ENCODE data around the gene AMOT.

Gene AMOT

DNA sequence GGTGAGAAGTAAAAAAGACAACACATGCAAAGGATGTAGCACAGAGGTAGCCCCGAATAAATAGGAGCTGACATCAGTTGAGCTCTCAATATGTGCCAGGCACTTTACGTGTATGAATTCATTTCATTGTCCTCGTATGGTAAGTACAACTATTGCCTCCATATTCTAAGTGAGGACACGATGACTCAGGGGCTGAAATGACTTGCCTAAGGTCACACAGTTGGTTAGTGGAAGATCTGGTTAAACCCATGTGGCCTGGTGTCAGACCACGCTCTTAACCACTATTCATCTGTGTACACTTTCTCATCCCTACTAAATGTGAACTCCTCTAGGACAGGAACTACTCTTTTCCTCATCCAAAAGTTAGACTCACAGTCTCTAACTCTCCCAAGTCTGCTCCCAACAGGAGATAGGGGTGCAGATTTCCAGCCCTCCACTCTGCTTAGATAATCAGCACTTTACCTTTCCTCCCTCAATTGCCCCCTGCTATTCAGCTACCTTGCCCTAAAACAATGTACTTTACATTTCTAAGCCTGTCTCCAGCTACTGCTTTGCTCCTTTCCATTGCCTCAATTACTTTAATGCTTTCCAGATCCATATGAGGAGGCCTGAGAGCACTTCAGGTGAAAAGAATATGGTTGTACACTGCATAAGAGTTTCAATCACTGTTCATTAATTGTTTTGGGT is 102.1 kb downstream of the AMOT start:
- no peak for DNase-seq (ENCODE audit: low read depth)

- no peak for DNase-seq (ENCODE audit: low read depth)
These were observed 104.3 kb downstream of the AMOT start for GRCh38 chrX:112736310-112736709.

DNA sequence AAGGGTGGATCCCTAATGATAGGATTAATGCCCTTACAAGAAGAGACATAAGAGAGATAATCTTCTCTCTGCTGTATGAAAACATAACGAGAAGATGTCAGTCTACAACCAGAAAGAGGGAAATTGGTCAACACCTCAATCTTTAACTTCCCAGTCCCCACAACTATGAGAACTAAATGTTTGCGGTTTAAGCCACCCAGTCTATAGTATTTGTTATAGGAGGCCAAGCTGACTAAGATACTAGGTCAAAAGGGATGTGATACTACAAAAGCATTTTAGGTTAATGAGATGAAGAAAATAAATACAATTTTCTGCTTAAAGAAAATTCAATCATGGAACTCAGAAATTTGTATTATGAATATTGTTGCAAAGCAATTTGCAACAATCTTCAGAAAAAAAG is 105.5 kb downstream of the AMOT start:
- DNase-seq (ENCODE audit: low read depth): no peak

DNA sequence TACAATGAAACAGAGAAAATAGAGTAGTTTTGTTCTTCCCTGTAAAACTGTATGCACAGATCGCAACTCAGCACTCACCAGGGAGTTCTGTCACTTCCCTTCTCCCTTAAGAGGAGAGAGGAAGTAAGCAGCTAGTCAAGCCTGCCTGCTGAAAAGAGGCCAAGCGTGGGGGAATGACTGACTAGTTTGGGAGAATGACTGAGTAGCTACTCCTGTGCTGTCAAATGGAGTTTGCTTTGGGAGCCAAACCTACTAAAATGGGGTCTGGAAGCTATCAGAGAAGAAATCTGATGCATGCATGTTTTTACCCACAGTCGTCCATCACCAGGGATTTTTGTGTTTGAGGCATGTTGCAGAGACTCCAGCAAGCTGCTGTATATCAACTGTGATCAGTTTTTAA is 106.3 kb downstream of the AMOT start:
- DNase-seq (ENCODE audit: low read depth): no peak

DNA sequence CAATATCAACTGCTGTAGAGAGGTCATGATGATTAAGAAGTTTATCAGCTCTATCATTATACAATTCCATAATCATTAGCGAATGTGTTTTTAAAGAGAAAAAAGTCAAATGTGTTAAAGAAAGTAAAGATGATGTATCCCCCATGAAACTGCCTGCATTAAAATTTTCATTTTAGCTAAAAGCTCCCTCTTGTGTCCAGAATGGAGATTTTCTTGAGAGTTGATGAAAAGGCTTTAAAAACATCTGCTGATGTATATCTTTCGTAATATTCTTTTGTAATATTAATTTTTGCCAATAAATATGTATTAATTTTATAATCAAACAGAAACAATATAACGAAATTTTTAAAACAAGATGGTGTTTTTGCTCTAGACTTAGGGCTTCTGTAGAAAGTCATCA is 108.8 kb downstream of the AMOT start:
- no peak for DNase-seq (ENCODE audit: low read depth)

All from GM04503 (cell line).